Liver (tissue), 3 donors: ENCODE results near the gene SHD.

Source experiments
- CTCF ChIP-seq: fragments of 150-350 bp; IDR thresholded peaks from 2 replicates; pipeline ENCODE4 v1.5.1; 2017; ENCODE audit warnings: improper control_type of control experiment, low read depth, low read length; ENCODE audit not compliant: missing input control
- EGR1 ChIP-seq, 2 donors: IDR thresholded peaks; 2 replicates each; pipeline ENCODE4 v1.6.1; 2016 to 2018; ENCODE audit warnings: antibody characterized with exemption in 2 of 2, low read depth in 2 of 2
- GABPA ChIP-seq, 2 donors: IDR thresholded peaks in 1 of 2; conservative IDR thresholded peaks in 1 of 2; 2 replicates each; pipeline ENCODE4 v1.6.1; 2016; ENCODE audit warnings: antibody characterized with exemption in 2 of 2, mild to moderate bottlenecking in 1 of 2, moderate library complexity in 1 of 2
- JUND ChIP-seq, 2 donors: IDR thresholded peaks; 2 replicates each; pipeline ENCODE4 v1.6.1; 2016; ENCODE audit warnings: antibody characterized with exemption in 2 of 2
- MAX ChIP-seq: IDR thresholded peaks from 2 replicates; pipeline ENCODE4 v1.6.1; 2016; ENCODE audit warnings: antibody characterized with exemption
- RAD21 ChIP-seq, 2 donors: IDR thresholded peaks; 2 replicates each; pipeline ENCODE4 v1.6.1; 2016; ENCODE audit warnings: antibody characterized with exemption in 2 of 2, mild to moderate bottlenecking in 2 of 2
- TAF1 ChIP-seq: conservative IDR thresholded peaks from 2 replicates; pipeline ENCODE4 v1.6.1; 2016; ENCODE audit warnings: antibody characterized with exemption, mild to moderate bottlenecking
- ZBTB33 ChIP-seq: IDR thresholded peaks from 2 replicates; pipeline ENCODE4 v1.6.1; 2016; ENCODE audit warnings: antibody characterized with exemption
- donor health status: healthy.
- donor health status: healthy.

- TF ChIP-seq CTCF (no peak), MAX (no peak), RAD21 (IDR thresholded peaks at IDR 0.05) (no peak), GABPA (IDR thresholded peaks at IDR 0.05 in 1 of 2, conservative IDR thresholded peaks at IDR 0.05 in 1 of 2) (no peak), JUND (IDR thresholded peaks at IDR 0.05) (no peak), EGR1 (IDR thresholded peaks at IDR 0.05; ENCODE audit: low read depth in 2 of 2) (no peak), ZBTB33 (no peak), TAF1 (no peak)
These were observed 13.4 kb downstream of the SHD start for GRCh38 chr19:4292515-4292914.
